Activated CD4-positive, alpha-beta T cell treated with anti-CD3 and anti-CD28 coated beads for 4 hours (primary cell): ENCODE measurements around the gene RAPGEF1.

Experiments used
- DNase-seq, 2 donors: peaks; one replicate each; pipeline ENCODE4 v3.0.0-alpha.2; 2020

Gene RAPGEF1

GRCh38 chr9:131620764-131621520, 118.9 kb downstream of the RAPGEF1 start:
- no peak for DNase-seq

GRCh38 chr9:131619680-131620079, 120.2 kb downstream of the RAPGEF1 start:
- DNase-seq, result no peak

- DNase-seq, result no peak
Observed at GRCh38 chr9:131618785-131619184, 121.1 kb downstream of the RAPGEF1 start.

- no peak for DNase-seq
Observed at GRCh38 chr9:131618071-131618479, 121.8 kb downstream of the RAPGEF1 start.

- no peak for DNase-seq
Observed at GRCh38 chr9:131617611-131618010, 122.3 kb downstream of the RAPGEF1 start.

GRCh38 chr9:131616983-131617604, 122.8 kb downstream of the RAPGEF1 start:
- no peak for DNase-seq

GRCh38 chr9:131614340-131614915, 125.4 kb downstream of the RAPGEF1 start:
- DNase-seq, result no peak

GRCh38 chr9:131613921-131614320, 126.0 kb downstream of the RAPGEF1 start:
- no peak for DNase-seq

- DNase-seq, result no peak
Observed at GRCh38 chr9:131612851-131613250, 127.0 kb downstream of the RAPGEF1 start.

- no peak for DNase-seq
Observed at GRCh38 chr9:131611586-131612315, 128.1 kb downstream of the RAPGEF1 start.

- DNase-seq, result no peak
Observed at GRCh38 chr9:131610231-131610761, 129.6 kb downstream of the RAPGEF1 start.

GRCh38 chr9:131609099-131609830, 130.6 kb downstream of the RAPGEF1 start:
- DNase-seq, result no peak

- no peak for DNase-seq
Observed at GRCh38 chr9:131608493-131609037, 131.3 kb downstream of the RAPGEF1 start.

GRCh38 chr9:131607591-131607990, 132.3 kb downstream of the RAPGEF1 start:
- no peak for DNase-seq

GRCh38 chr9:131606896-131607567, 132.8 kb downstream of the RAPGEF1 start:
- DNase-seq, result no peak

GRCh38 chr9:131605770-131606590, 133.9 kb downstream of the RAPGEF1 start:
- no peak for DNase-seq

GRCh38 chr9:131603711-131604439, 136.0 kb downstream of the RAPGEF1 start:
- DNase-seq, result no peak

GRCh38 chr9:131603199-131603598, 136.7 kb downstream of the RAPGEF1 start:
- DNase-seq, result no peak

- no peak for DNase-seq
Observed at GRCh38 chr9:131601683-131602181, 138.1 kb downstream of the RAPGEF1 start.

GRCh38 chr9:131598121-131598520, 141.8 kb downstream of the RAPGEF1 start:
- no peak for DNase-seq
